NK-92 (cell line): Measurements from ENCODE around the gene UAP1.

Experiments used
- DNase-seq: peaks from one replicate; lab custom pipeline; 2025; ENCODE audit not compliant: unreplicated experiment; lab: John Stamatoyannopoulos, UW

The UAP1 gene

GRCh38 chr1:162612606-162613400 is 51.3 kb downstream of the UAP1 start:
- DNase-seq = no peak

DNA sequence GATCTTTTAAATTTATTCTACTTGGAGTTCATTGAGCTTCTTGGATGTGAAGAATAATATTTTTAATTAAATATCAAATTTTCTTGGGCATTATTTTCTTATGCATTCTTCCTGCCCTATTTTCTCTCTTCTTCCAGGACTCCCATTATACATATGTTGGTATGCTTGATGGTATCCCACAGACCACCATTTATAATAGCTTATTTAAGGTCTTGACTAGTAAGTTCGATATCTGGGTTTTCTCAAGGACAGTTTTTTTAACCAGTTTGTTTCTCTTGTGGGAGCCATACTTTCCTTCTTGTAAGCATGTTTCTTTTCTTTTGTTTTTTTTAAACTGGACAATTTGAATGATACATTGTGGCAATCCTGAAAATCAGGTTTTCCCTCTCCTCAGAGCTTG is 55.3 kb downstream of the UAP1 start:
- no peak for DNase-seq

- DNase-seq = no peak
These were observed 56.0 kb downstream of the UAP1 start for GRCh38 chr1:162617513-162617912.

GRCh38 chr1:162619076-162619475 is 57.6 kb downstream of the UAP1 start:
- DNase-seq = no peak

DNA sequence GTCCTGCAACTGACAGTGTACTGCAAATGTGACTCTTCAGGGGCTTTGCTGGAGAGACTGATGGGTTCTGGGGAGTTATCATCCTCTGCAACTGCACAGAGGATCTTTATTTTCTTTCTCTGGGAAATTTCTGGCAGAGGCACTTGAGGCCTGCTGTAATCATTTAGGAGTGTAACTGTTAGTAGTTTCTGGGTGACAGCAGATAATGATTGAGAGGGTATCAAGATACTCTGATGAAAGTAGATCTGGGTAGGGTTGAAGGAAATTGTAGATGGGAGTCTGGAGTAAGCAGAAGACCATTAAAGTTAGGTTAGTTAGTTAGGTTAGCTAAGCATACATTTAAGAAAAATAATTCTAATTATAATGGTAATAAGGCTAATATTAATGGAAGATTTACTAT is 59.7 kb downstream of the UAP1 start:
- DNase-seq = no peak

DNA sequence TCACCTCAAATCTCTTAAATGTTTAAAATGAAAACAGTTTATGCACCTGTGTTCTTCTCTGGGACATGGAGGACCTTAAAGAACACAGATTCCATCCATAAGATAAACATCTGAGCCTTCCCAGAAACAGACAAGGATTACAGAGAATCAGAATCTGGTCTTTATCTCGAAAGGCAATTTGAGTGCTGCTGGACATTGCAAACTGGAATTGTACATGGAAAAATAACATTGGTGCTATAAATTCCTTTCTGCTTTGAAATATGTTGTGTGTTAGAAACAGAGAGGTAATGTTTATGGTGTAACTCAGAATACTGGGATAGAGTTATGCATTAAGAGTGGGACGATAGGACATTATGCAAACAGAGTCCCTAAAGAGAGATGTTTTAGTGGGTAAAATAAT is 64.2 kb downstream of the UAP1 start:
- DNase-seq = no peak

GRCh38 chr1:162626094-162626493 is 64.6 kb downstream of the UAP1 start:
- DNase-seq = no peak

GRCh38 chr1:162626761-162627160 is 65.2 kb downstream of the UAP1 start:
- no peak for DNase-seq

DNA sequence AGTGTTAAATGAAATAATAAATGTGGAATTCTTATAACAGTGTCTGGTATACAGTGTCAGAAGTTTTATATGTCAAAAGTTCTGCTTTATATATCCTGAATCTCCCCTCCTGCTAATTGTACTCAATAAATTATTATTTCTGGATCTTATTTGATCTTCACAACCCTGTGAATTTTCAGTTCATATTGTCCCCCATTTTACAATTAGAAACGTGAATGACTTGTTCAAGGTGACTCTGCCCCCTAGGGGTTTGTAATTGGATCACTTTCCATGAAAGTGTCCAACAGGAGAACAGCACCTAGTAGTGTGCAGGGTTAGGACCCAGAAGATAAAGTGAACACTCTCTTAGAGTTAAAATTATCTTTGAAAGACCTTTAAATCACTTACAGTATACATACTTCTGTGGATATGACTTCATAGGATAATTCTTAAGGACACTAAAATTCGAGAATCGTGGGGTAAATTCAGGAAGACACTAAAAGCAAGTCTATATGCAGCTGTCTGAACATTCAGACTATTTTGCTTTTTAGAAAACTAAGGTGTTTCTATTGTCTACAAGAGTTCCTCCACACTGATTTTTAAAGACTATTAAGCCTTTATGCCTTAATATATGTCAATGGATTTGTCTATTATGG is 66.3 kb downstream of the UAP1 start:
- no peak for DNase-seq

- no peak for DNase-seq
These were observed 67.6 kb downstream of the UAP1 start for GRCh38 chr1:162629077-162629627.

DNA sequence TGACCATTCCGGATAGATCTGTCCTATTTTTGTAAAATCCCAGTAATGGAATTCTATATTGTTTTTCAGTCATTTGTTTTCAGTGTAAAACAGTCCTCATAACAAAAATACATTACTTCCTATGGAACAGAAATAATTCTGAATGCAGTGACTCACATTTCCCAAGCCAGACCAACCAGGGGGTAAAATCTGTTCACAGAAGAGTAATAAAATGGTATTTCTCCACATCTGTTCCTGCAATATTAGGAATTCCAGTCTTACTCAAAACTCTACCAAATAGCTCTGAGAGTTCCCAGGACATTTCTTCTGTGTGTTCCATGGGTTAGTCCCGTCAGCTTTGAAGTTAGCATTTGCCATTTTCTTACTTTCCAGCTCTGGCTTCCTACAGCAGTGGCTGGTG is 68.1 kb downstream of the UAP1 start:
- DNase-seq = no peak

DNA sequence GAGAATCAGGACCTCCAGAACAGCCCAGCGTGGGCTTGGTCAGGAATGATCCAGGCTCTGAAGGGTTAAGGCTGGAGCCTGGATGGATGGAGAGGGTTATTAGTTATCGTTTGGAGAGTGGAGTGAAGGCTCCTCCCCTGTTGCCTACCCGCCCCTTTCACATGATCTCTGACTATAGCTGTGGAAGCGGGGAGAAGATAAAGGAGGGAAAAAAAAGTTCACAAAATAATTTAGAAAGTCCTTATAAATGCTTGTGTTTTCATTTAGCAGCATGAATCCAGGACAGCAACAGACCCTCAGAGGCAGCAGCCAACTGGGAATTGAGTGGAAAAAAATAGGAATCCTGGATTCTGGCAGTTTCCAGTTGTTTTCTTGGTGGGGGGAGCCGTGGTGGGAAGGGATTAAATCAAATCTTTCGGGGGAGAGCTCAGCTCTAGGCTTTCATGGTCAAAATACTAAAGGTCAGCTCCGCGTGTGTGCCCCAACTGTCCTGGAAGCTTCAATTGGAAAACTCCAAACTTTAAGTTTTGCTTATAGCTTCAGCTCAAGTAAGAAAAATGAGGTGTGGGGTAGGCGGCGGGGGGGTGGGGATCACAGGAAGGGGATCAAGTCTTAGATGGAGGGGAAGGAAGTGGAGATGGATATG is 70.1 kb downstream of the UAP1 start:
- no peak for DNase-seq

GRCh38 chr1:162632217-162632666 is 70.7 kb downstream of the UAP1 start, which contains the start of gene DDR2:
Gene DDR2 (plus strand): TSS chr1:162632464. CDS start chr1:162719064, 86,600 bp downstream.
- DNase-seq = no peak

GRCh38 chr1:162632698-162633080 is 71.2 kb downstream of the UAP1 start:
- no peak for DNase-seq

DNA sequence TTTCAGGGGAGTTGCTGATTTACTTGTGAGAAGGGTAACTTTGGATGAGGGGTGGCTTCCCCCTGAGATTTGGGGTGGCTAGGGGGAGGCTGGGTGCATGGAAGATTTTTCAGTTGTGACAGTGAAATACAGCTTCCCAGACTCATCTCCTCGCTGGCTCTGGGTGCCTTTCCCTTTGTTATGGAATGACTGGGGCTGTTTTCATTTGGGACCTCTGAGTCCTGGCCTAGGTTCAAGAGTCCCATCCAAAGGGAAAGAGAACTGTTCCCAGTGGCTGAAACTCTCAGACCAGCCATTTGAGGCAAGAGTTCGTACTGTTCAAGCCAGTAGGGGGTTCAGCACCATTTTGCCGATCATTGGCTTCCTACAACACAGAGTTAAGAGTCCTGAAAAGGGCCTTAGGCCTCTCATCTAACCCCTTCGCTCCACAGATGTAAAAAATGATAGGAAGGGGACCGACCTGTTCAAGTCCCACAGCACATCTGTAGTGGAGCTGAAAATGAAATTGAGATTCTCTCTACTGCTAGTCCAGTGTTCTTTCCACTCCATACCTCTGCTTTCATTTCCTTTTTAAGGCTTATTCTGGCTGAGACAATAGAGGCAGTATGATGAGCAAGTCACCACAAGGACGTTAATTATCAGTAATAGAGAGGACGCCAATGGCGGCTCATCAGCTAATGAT is 71.7 kb downstream of the UAP1 start:
- no peak for DNase-seq

GRCh38 chr1:162635418-162635817 is 73.9 kb downstream of the UAP1 start:
- DNase-seq = no peak

GRCh38 chr1:162639718-162640117 is 78.2 kb downstream of the UAP1 start:
- DNase-seq = no peak

DNA sequence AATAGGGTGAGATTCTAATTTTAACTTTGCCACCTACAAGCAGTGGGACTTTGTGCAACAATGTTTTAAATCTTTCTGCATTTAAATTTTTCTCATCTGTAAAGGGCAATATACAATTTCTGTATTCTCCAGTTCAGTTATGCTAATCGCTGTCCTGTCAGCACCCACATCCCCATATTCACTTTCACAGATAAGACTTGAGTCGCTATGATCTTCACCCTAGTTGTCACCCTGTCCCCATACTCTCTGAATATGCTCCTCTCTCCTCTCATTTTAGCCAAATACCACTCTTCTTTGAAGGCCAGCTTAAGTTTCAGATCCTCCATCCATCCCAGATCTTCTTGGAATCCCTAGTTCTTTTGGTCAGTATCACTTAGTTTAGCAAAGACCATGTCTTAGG is 79.6 kb downstream of the UAP1 start:
- DNase-seq = no peak

DNA sequence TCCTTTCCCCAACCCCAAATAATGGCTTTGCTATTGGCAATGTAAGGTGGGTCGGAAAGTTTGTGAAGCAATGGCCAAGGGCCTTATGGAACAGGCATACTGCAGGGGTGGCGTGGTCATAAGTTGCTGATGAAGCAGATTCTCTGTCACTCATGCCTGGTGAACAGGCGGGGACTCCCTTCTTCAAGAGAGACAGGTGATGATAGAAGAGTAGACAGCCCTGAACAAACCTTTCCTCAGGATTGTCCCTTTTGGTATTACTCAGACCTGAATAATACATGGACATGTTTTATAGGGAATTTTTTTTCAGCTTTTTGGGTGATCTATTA is 83.4 kb downstream of the UAP1 start:
- no peak for DNase-seq

- DNase-seq = no peak
These were observed 84.1 kb downstream of the UAP1 start for GRCh38 chr1:162645666-162646065.

- DNase-seq = no peak
These were observed 88.1 kb downstream of the UAP1 start for GRCh38 chr1:162649583-162649982.
